Measurements from ENCODE around the gene SULT1C3.

The SULT1C3 gene

DNA sequence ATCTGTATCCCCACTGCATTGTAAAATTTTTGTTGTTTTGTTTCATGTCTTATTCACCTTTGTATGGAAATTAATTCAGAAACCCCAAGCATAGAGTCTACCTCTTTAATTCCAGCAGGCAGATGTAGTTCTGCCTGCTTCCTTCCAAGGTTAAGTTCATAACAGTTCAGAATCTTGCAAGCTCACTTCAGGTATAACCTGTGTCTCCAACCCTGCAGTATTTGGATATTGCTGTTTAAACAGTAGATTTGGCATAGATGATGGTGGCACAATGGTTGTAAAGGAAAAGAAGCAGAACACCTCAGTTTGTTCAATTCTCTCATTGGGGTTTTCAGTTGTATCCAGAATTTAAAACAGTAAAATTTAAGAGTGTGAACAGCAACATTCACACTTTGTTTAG lies 70.1 kb downstream of the SULT1C3 start:
- DNase-seq = no peak

All from NK-92 treated with Interleukin-12 subunit alpha and Interleukin-12 subunit beta, amount 100 ng/mL, for 24 hours (cell line).